Cardiac fibroblast (primary cell): Measurements from ENCODE around the gene ERC2.

Experiments
- DNase-seq, 2 donors: peaks; one replicate each; pipeline versions ENCODE4 v3.0.0 to v3.0.0-alpha.2; 2010; ENCODE audit warnings: low read depth in 2 of 2
- H3K4me3 ChIP-seq, 2 donors: replicated peaks in 1 of 2; 1 replicate in 1 of 2; 2 replicates in 1 of 2; pipeline ENCODE4 v1.5.1; 2011; ENCODE audit warnings: low read depth in 2 of 2, low read length in 2 of 2, mild to moderate bottlenecking in 2 of 2, moderate library complexity in 1 of 2
- CTCF ChIP-seq: IDR thresholded peaks from one replicate; pipeline ENCODE4 v1.5.1; 2011; ENCODE audit warnings: low read depth, mild to moderate bottlenecking, low read length, inconsistent platforms

The ERC2 gene

GRCh38 chr3:55716611-55717225 lies 751.5 kb downstream of the ERC2 start:
- no peak for DNase-seq
- no peak overlapping the region for H3K4me3 ChIP-seq
- no peak for TF ChIP-seq CTCF

DNA sequence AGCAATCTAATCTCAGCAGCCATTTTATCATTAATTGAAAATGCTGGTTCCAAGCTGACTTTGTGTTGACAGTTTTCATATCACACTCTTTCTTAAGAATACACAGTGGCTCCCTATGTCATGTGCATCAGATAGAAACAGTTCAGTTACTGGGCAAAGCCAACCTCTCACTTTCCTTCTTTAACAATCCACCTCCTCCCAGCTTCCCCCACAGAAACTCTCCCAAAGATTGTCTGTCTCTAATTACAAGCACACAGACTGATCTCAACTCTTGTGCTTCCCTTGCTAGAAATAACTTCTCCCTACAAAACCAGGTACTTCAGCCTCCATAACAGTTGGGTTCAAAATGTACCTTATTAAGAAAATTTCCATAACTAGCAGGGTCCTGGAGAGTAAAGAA lies 752.2 kb downstream of the ERC2 start:
- DNase-seq, result no peak
- TF ChIP-seq CTCF, result no peak
- no peak overlapping the region for H3K4me3 ChIP-seq

- no peak overlapping the region for H3K4me3 ChIP-seq
- no peak for TF ChIP-seq CTCF
- DNase-seq, result no peak
These were observed 754.2 kb downstream of the ERC2 start for GRCh38 chr3:55714057-55714456.

DNA sequence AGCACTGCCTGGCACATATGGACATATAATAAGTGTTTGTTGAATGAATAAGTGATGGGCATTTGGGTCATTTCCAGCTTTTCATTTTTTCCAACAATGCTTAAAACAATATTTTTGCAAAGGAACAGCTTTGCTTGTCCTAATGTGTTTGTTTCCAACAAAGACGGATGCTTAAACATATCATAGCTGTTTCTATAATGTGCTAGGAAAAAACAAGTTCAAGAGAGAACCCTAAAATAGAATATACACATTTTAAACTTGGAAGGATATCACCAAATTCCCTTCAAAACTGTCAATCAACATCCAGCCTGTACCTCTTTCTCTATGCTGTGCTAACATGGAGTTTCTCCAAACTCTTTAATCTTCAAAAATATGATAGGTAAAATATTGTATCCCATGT lies 756.6 kb downstream of the ERC2 start:
- no peak for DNase-seq
- no peak overlapping the region for H3K4me3 ChIP-seq
- TF ChIP-seq CTCF, result no peak

DNA sequence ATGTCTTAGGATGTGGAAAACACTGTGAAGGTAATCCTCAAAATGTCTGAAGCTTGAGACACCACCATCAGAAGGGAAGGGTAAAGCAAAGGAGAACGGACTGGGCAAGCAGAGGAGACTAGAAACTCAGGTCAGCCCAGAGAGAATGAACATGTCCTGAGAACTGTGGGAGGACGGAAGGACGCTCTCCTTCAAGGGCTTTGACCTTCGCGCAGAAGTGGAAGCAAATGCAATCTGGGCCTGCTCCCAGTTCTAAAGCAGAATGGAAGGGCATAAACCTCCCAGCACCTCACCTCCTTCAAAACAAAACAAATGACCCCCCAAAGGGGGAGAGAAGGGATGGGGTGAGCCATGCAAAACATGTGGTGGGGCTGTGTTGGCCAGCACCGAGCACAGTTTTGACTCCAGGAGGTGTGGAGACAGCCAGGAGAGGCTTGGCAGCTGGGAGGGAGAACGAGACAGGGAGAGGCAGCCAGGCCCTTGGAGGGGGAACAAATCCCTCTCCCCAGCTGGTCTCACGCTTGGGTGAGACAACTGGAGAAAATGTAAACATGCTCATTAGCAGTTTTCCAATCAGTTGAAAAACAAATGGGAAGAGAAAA lies 758.8 kb downstream of the ERC2 start:
- DNase-seq, result no peak
- no peak overlapping the region for H3K4me3 ChIP-seq
- no peak for TF ChIP-seq CTCF

DNA sequence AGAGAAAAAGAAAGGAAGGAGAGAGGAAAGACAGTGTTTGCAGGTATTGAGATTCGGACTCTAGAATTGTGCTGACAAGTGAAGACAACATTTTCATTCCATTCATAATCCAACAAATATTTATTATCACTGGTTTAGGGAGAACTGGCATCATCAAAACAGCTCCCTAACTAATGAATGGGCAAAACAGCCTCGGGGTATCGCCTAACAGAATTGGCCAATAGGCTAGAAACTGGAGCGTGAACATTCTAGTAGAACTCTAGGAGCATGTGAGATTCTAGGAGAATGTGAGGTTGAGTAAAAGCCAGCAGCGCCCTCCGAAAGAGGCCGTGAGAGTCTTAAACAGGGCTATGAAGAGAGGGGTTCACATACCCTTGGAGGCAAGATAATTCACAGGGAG lies 759.3 kb downstream of the ERC2 start:
- H3K4me3 ChIP-seq, result no peak overlapping the region
- TF ChIP-seq CTCF, result no peak
- DNase-seq, result no peak

DNA sequence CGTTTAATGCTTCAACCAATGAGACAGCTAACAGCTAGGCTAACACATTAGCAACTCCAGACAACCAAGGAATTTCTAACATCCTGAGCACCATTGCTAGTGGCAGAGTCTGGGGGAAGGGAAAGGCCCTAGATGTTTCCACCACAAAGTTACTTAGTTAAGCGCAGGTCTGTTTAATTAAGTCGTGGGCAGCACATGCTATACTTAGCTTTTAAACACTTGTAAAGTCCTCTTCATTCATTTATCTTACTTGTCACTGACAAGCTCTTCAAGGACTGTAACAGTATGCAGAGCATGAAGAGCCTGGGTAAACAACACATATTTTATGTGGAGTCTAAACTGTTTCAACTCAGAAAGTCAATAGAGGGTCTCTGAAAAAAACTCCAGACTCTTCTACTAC lies 760.0 kb downstream of the ERC2 start:
- TF ChIP-seq CTCF, result no peak

More for the DNA sequence above, 760.0 kb downstream of the ERC2 start:
- no peak overlapping the region for H3K4me3 ChIP-seq
- DNase-seq, result no peak
